ENCODE results near the gene KIRREL2. TPM values are rescaled to one million over a fixed set of nuclear protein-coding genes. Genes with fewer than 3 reads are reported as not detected.

Gene KIRREL2
- total and polyA plus RNA-seq, 2 experiments from 2014 or later = 3.2 to 3.5 TPM

GRCh38 chr19:35813043-35813890 is 43.4 kb upstream of the KIRREL2 start:
- no peaks in the 10 kb centered on the region for H3K9me3 ChIP-seq (ENCODE audit: low read depth)
- no peak overlapping the region for H3K27ac ChIP-seq
- no peaks in the 10 kb centered on the region for H3K36me3 ChIP-seq
- H3K4me3 ChIP-seq = no peak overlapping the region
- no peaks in the 10 kb centered on the region for H3K4me1 ChIP-seq (ENCODE audit: low read depth)
- no peak for DNase-seq (ENCODE audit: low read depth in 1 of 2, low spot score in 1 of 2)
- H3K27me3 ChIP-seq = no peaks in the 10 kb centered on the region
- TF ChIP-seq, protein P1, sequence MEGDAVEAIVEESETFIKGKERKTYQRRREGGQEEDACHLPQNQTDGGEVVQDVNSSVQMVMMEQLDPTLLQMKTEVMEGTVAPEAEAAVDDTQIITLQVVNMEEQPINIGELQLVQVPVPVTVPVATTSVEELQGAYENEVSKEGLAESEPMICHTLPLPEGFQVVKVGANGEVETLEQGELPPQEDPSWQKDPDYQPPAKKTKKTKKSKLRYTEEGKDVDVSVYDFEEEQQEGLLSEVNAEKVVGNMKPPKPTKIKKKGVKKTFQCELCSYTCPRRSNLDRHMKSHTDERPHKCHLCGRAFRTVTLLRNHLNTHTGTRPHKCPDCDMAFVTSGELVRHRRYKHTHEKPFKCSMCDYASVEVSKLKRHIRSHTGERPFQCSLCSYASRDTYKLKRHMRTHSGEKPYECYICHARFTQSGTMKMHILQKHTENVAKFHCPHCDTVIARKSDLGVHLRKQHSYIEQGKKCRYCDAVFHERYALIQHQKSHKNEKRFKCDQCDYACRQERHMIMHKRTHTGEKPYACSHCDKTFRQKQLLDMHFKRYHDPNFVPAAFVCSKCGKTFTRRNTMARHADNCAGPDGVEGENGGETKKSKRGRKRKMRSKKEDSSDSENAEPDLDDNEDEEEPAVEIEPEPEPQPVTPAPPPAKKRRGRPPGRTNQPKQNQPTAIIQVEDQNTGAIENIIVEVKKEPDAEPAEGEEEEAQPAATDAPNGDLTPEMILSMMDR (IDR thresholded peaks at IDR 0.05; ENCODE audit: low read depth, low read length) = no peak

DNA sequence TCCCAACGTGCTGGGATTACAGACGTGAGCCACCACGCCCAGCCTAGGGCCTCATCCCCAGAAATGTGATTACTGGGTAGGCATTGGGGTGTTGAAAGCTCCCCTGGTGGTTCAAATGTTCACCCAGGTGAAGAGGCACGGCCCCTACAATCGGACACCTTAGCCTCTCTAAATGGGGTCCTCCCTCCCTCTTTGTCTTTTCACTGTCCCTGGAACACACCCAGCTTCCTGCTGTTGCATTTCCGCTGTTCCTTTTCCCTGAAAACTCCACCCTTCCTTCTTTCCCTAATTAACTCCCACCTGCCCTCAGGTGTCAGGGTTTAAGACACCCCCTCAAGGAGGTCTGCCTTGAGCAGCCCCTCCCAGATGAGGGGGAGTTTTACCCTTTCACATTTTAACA is 40.4 kb upstream of the KIRREL2 start:
- TF ChIP-seq, protein P1 (IDR thresholded peaks at IDR 0.05; ENCODE audit: low read depth, low read length) = no peak
- no peaks in the 10 kb centered on the region for H3K4me1 ChIP-seq (ENCODE audit: low read depth)
- no peak overlapping the region for H3K4me3 ChIP-seq
- no peaks in the 10 kb centered on the region for H3K27me3 ChIP-seq
- H3K27ac ChIP-seq = no peak overlapping the region
- DNase-seq (ENCODE audit: low read depth in 1 of 2, low spot score in 1 of 2) = no peak
- H3K9me3 ChIP-seq (ENCODE audit: low read depth) = no peaks in the 10 kb centered on the region
- H3K36me3 ChIP-seq = no peaks in the 10 kb centered on the region

- no peaks in the 10 kb centered on the region for H3K4me1 ChIP-seq (ENCODE audit: low read depth)
- H3K4me3 ChIP-seq = no peak overlapping the region
- H3K27ac ChIP-seq = no peak overlapping the region
- no peak for DNase-seq (ENCODE audit: low read depth in 1 of 2, low spot score in 1 of 2)
- no peaks in the 10 kb centered on the region for H3K36me3 ChIP-seq
- TF ChIP-seq, protein P1 (IDR thresholded peaks at IDR 0.05; ENCODE audit: low read depth, low read length) = no peak
- H3K9me3 ChIP-seq (ENCODE audit: low read depth) = no peaks in the 10 kb centered on the region
- H3K27me3 ChIP-seq = no peaks in the 10 kb centered on the region
Measured at GRCh38 chr19:35816846-35817245, 39.9 kb upstream of the KIRREL2 start.

DNA sequence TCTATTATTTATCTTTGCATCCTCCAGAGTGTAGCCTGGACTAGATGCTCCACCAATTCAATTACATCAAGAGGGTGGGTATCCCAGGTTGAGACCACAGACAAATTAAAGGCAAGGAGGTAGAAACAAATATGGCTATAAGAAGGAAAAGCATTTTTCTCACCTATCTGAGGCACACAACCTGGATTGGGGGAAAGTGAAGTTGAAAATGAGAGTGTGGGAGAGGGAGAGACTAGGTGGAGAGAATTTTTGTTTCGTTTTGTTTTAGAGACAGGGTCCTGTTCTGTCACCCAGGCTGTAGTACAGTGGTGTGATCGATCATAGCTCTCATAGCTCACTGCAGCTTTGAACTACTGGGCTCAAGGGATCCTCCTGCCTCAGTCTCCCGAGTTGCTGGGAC is 38.3 kb upstream of the KIRREL2 start:
- H3K4me3 ChIP-seq = no peak overlapping the region
- no peak for DNase-seq (ENCODE audit: low read depth in 1 of 2, low spot score in 1 of 2)
- H3K9me3 ChIP-seq (ENCODE audit: low read depth) = no peaks in the 10 kb centered on the region
- no peaks in the 10 kb centered on the region for H3K4me1 ChIP-seq (ENCODE audit: low read depth)
- no peaks in the 10 kb centered on the region for H3K27me3 ChIP-seq
- no peaks in the 10 kb centered on the region for H3K36me3 ChIP-seq
- H3K27ac ChIP-seq = no peak overlapping the region
- TF ChIP-seq, protein P1 (IDR thresholded peaks at IDR 0.05; ENCODE audit: low read depth, low read length) = no peak

- TF ChIP-seq, protein P1 (IDR thresholded peaks at IDR 0.05; ENCODE audit: low read depth, low read length) = no peak
- Histone ChIP-seq H3K27me3 (peaks cover 6% of the 10 kb centered on the region), H3K4me3 (no peak overlapping the region), H3K27ac (no peak overlapping the region), H3K4me1 (ENCODE audit: low read depth) (no peaks in the 10 kb centered on the region), H3K36me3 (no peaks in the 10 kb centered on the region), H3K9me3 (ENCODE audit: low read depth) (no peaks in the 10 kb centered on the region)
- DNase-seq (ENCODE audit: low read depth in 1 of 2, low spot score in 1 of 2) = no peak
Measured at GRCh38 chr19:35822579-35822978, 34.1 kb upstream of the KIRREL2 start.

Measured in cardiac muscle cell (in vitro differentiated cells and primary cell).